ENCODE data around the gene SLC1A2.

SLC1A2 gene

DNA sequence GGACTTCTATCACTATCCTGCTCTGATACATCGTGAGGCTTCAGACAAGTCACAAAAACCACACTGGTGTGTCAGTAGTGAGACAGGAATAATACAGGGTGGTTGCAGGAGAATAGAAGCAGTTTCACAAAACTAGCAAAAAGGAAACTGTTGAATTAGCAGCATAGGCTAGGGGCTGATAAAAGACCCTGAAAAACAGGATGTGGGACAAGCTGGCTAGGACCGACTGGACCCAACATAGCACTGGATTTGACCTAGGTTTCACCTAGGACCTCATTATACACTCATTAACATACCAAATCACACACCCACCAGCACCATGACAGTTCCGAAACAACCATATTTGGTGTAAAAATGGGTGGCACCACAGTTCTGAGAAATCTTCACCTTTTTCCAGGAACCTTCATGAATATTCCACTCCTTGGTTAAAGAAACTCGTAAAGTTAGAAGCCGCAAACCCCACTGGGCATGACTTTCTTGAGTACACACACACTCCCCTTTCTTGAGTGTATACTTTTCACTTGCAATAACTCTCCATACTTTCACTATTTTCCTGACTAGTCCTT is 76.2 kb downstream of the SLC1A2 start:
- Histone ChIP-seq H3K4me1 (ENCODE audit: insufficient read depth, low read length, poor library complexity, severe bottlenecking) (peaks cover 6% of the 10 kb centered on the region), H3K27me3 (ENCODE audit: insufficient read depth, low read length, poor library complexity, severe bottlenecking) (no peaks in the 10 kb centered on the region), H3K36me3 (ENCODE audit: insufficient read depth, low read length) (no peaks in the 10 kb centered on the region), H3K4me2 (ENCODE audit: low read depth, low read length, poor library complexity, severe bottlenecking) (peak overlapping the region; percentile 15), H4K20me1 (ENCODE audit: insufficient read depth, low read length, poor library complexity, severe bottlenecking) (no peaks in the 10 kb centered on the region), H3K9me3 (ENCODE audit: insufficient read depth, low read depth, low read length) (no peaks in the 10 kb centered on the region), H3F3A (ENCODE audit: low read depth) (no peaks in the 10 kb centered on the region), H2AFZ (ENCODE audit: low read length) (no peak overlapping the region), H3K79me2 (ENCODE audit: insufficient read depth, low read length) (no peaks in the 10 kb centered on the region), H3K9ac (ENCODE audit: low read depth, low read length, poor library complexity, severe bottlenecking) (no peak overlapping the region), H3K4me3 (ENCODE audit: low read length, poor library complexity, severe bottlenecking) (no peak overlapping the region), H3K9me2 (replicated peaks; ENCODE audit: low read depth, low read length) (no peaks in the 10 kb centered on the region)
- no peak for TF ChIP-seq EZH2phosphoT487 (IDR thresholded peaks at IDR 0.05; ENCODE audit: borderline replicate concordance)
- TF ChIP-seq, protein P1, sequence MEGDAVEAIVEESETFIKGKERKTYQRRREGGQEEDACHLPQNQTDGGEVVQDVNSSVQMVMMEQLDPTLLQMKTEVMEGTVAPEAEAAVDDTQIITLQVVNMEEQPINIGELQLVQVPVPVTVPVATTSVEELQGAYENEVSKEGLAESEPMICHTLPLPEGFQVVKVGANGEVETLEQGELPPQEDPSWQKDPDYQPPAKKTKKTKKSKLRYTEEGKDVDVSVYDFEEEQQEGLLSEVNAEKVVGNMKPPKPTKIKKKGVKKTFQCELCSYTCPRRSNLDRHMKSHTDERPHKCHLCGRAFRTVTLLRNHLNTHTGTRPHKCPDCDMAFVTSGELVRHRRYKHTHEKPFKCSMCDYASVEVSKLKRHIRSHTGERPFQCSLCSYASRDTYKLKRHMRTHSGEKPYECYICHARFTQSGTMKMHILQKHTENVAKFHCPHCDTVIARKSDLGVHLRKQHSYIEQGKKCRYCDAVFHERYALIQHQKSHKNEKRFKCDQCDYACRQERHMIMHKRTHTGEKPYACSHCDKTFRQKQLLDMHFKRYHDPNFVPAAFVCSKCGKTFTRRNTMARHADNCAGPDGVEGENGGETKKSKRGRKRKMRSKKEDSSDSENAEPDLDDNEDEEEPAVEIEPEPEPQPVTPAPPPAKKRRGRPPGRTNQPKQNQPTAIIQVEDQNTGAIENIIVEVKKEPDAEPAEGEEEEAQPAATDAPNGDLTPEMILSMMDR (conservative IDR thresholded peaks at IDR 0.05; ENCODE audit: low read length): no peak

DNA sequence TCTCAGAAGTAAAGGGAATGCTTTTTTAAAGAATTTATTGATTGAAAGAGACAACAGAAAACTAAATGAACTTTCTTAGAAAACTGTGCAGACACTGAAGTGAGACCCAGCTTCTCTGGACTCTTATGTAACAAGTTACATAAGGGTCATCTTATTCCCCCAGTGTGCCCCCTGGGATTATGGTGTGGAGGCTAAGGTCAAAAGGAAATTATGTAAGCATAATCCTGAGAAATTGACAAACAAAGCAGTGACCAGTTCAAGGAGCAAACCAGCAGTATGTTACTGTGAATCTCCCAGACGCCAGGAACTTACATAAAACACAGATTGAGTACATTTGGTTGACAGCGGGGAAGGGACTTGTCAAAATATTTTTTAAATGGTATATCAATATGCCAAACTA is 78.6 kb downstream of the SLC1A2 start:
- H3K4me1 ChIP-seq (ENCODE audit: insufficient read depth, low read length, poor library complexity, severe bottlenecking): peaks cover 6% of the 10 kb centered on the region
- no peaks in the 10 kb centered on the region for H3K27me3 ChIP-seq (ENCODE audit: insufficient read depth, low read length, poor library complexity, severe bottlenecking)
- H3K79me2 ChIP-seq (ENCODE audit: insufficient read depth, low read length): no peaks in the 10 kb centered on the region
- no peak overlapping the region for H2AFZ ChIP-seq (ENCODE audit: low read length)
- TF ChIP-seq, protein P1 (conservative IDR thresholded peaks at IDR 0.05; ENCODE audit: low read length): no peak
- TF ChIP-seq EZH2phosphoT487 (IDR thresholded peaks at IDR 0.05; ENCODE audit: borderline replicate concordance): no peak
- H3K9me3 ChIP-seq (ENCODE audit: insufficient read depth, low read depth, low read length): no peaks in the 10 kb centered on the region
- no peaks in the 10 kb centered on the region for H3F3A ChIP-seq (ENCODE audit: low read depth)
- no peaks in the 10 kb centered on the region for H3K9me2 ChIP-seq (replicated peaks; ENCODE audit: low read depth, low read length)
- no peak overlapping the region for H3K9ac ChIP-seq (ENCODE audit: low read depth, low read length, poor library complexity, severe bottlenecking)
- no peaks in the 10 kb centered on the region for H4K20me1 ChIP-seq (ENCODE audit: insufficient read depth, low read length, poor library complexity, severe bottlenecking)
- no peak overlapping the region for H3K4me3 ChIP-seq (ENCODE audit: low read length, poor library complexity, severe bottlenecking)
- no peaks in the 10 kb centered on the region for H3K36me3 ChIP-seq (ENCODE audit: insufficient read depth, low read length)
- no peak overlapping the region for H3K4me2 ChIP-seq (ENCODE audit: low read depth, low read length, poor library complexity, severe bottlenecking)

DNA sequence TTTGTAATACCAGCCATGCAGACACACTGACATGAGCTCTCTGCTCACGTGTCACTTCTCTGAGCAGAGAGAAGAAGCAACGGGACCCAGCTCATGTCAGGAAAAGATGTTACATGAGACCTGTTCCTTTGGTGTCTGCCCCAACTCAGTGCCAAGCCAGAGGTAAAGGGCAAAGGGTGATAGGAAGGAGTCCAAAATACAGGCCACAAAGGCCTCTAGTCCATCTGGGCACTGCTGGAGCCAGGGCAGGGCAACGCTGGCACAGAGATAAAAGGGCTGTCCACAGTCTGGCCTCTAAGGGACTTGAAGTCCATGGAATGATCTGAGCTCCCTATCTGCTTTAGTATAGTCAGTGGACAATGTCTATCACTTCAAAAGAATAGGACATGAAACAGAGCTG is 79.3 kb downstream of the SLC1A2 start:
- Histone ChIP-seq H3K36me3 (ENCODE audit: insufficient read depth, low read length) (no peaks in the 10 kb centered on the region), H3K4me3 (ENCODE audit: low read length, poor library complexity, severe bottlenecking) (no peak overlapping the region), H3K4me2 (ENCODE audit: low read depth, low read length, poor library complexity, severe bottlenecking) (no peak overlapping the region), H3K4me1 (ENCODE audit: insufficient read depth, low read length, poor library complexity, severe bottlenecking) (peaks cover 6% of the 10 kb centered on the region), H2AFZ (ENCODE audit: low read length) (no peak overlapping the region), H3K79me2 (ENCODE audit: insufficient read depth, low read length) (no peaks in the 10 kb centered on the region), H3F3A (ENCODE audit: low read depth) (no peaks in the 10 kb centered on the region), H4K20me1 (ENCODE audit: insufficient read depth, low read length, poor library complexity, severe bottlenecking) (no peaks in the 10 kb centered on the region), H3K9ac (ENCODE audit: low read depth, low read length, poor library complexity, severe bottlenecking) (no peak overlapping the region), H3K9me2 (replicated peaks; ENCODE audit: low read depth, low read length) (no peaks in the 10 kb centered on the region), H3K27me3 (ENCODE audit: insufficient read depth, low read length, poor library complexity, severe bottlenecking) (no peaks in the 10 kb centered on the region), H3K9me3 (ENCODE audit: insufficient read depth, low read depth, low read length) (no peaks in the 10 kb centered on the region)
- TF ChIP-seq EZH2phosphoT487 (IDR thresholded peaks at IDR 0.05; ENCODE audit: borderline replicate concordance): no peak
- TF ChIP-seq, protein P1 (conservative IDR thresholded peaks at IDR 0.05; ENCODE audit: low read length): no peak

Measured in Loucy (cell line).